Thoracic aorta (tissue), 2 donors: ENCODE data around the gene PRSS22. TPM values are rescaled to one million over a fixed set of nuclear protein-coding genes. Genes with fewer than 3 reads are reported as not detected.

ENCODE experiments used
- ATAC-seq: fragments of 150-250 bp; one replicate; pipeline ENCODE4 v1.8.0; 2017; ENCODE audit warnings: low read depth; ENCODE audit not compliant: insufficient number of reproducible peaks, low FRiP score
- DNase-seq: peaks from one replicate; pipeline ENCODE4 v3.0.0-alpha.2; 2020; ENCODE audit warnings: low spot score
- H3K27ac ChIP-seq, 2 donors: fragments of 200-600 bp; sonication (generic); 1 replicate in 1 of 2; 2 replicates in 1 of 2; pipeline ENCODE4 v1.5.1; 2016; ENCODE audit warnings: mild to moderate bottlenecking in 2 of 2, moderate library complexity in 2 of 2
- H3K27me3 ChIP-seq: fragments of 200-600 bp; sonication (generic); replicated peaks from 2 replicates; pipeline ENCODE4 v1.6.0; 2016; ENCODE audit warnings: mild to moderate bottlenecking; ENCODE audit not compliant: insufficient read depth
- H3K36me3 ChIP-seq: fragments of 200-600 bp; sonication (generic); one replicate; pipeline ENCODE4 v1.5.1; 2016
- H3K4me1 ChIP-seq, 2 donors: fragments of 200-600 bp; sonication (generic); 1 replicate in 1 of 2; 2 replicates in 1 of 2; pipeline versions ENCODE4 v1.5.1 to v1.6.0; 2016; ENCODE audit warnings: low read depth in 2 of 2, mild to moderate bottlenecking in 1 of 2; ENCODE audit not compliant: control insufficient read depth in 1 of 2
- H3K4me3 ChIP-seq: fragments of 200-600 bp; sonication (generic); 2 replicates; pipeline ENCODE4 v1.5.1; 2016; ENCODE audit warnings: mild to moderate bottlenecking
- H3K9me3 ChIP-seq: fragments of 200-600 bp; sonication (generic); 2 replicates; pipeline ENCODE4 v1.5.1; 2016
- total RNA-seq, 2 donors: library from RNA; depleted of rRNA; stranded (reverse); fragments of >200 nt; gene quantifications; one replicate each; pipeline versions ENCODE4 v1.1.0 to v1.2.3, GENCODE V29; 2016
- TF ChIP-seq, protein P1 (sequence below): fragments of 200-600 bp; sonication (generic); IDR thresholded peaks from one replicate; pipeline ENCODE4 v1.5.1; 2019; ENCODE audit warnings: antibody characterized with exemption

The PRSS22 gene
- total RNA-seq, 2 donors from 2014 or later: not detected

DNA sequence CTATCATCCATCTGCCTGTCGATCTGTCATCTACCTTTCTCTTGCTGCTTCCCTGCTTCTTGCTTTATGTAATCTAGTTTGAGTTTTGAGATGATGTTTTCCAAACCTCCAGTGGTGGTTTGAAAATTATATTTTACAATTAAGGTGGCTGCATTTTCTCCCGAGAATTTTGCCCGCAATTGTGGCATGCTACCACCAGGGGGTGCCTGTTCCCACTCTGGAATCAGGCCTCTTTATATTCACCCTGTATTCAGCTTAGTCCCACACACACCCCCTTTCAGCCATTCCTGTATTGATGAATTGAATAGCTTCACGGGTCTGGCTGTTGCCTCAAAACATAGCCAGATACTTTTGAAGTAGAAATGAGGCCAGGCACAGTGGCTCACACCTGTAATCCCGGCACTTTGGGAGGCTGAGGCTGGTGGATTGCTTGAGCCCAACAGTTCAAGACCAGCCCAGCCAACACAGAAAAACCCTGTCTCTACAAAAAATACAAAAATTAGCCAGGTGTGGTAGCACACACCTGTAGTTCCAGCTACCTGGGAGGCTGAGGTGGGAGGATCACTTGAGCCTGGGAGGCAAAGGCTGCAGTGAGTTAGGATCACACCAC, 3.2 kb downstream of the PRSS22 start:
- no peak overlapping the region for H3K4me3 ChIP-seq
- no peaks in the 10 kb centered on the region for H3K4me1 ChIP-seq
- no peaks in the 10 kb centered on the region for H3K9me3 ChIP-seq
- no peaks in the 10 kb centered on the region for H3K27me3 ChIP-seq
- no peak overlapping the region for H3K27ac ChIP-seq
- DNase-seq: no peak
- ATAC-seq: no peak
- TF ChIP-seq, protein P1, sequence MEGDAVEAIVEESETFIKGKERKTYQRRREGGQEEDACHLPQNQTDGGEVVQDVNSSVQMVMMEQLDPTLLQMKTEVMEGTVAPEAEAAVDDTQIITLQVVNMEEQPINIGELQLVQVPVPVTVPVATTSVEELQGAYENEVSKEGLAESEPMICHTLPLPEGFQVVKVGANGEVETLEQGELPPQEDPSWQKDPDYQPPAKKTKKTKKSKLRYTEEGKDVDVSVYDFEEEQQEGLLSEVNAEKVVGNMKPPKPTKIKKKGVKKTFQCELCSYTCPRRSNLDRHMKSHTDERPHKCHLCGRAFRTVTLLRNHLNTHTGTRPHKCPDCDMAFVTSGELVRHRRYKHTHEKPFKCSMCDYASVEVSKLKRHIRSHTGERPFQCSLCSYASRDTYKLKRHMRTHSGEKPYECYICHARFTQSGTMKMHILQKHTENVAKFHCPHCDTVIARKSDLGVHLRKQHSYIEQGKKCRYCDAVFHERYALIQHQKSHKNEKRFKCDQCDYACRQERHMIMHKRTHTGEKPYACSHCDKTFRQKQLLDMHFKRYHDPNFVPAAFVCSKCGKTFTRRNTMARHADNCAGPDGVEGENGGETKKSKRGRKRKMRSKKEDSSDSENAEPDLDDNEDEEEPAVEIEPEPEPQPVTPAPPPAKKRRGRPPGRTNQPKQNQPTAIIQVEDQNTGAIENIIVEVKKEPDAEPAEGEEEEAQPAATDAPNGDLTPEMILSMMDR: no peak
- H3K36me3 ChIP-seq: no peaks in the 10 kb centered on the region

DNA sequence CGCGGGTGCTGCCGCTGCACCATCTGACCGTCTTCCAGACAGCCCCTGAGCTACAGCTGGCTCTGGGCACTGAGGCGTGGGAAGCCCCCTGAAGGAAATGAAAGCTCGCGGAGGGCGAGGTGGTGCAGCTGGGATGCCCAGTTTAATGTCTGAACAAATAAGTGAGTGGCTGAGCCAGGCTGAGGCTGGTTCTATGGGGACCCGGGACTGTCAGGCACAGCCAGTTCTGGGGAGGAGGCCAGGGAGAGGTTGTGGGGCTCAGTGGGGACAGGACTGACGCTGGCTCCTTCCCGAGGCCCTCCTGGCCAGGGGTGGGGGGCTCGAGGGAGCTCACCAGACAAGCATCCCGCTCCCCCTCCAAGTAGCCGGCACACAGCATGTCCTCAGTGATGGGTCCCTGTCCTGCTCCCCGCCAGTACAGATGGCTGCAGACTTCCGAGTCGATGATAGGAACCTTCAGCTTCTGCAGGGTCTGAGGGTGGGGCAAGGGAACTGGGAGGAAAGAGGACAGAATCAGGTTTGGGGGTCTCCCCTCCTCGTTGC, 4.4 kb downstream of the PRSS22 start:
- DNase-seq (no peak), ATAC-seq (no peak)
- no peaks in the 10 kb centered on the region for H3K36me3 ChIP-seq
- TF ChIP-seq, protein P1: no peak
- no peaks in the 10 kb centered on the region for H3K9me3 ChIP-seq
- no peaks in the 10 kb centered on the region for H3K27me3 ChIP-seq
- H3K27ac ChIP-seq: no peak overlapping the region
- no peaks in the 10 kb centered on the region for H3K4me1 ChIP-seq
- no peak overlapping the region for H3K4me3 ChIP-seq

DNA sequence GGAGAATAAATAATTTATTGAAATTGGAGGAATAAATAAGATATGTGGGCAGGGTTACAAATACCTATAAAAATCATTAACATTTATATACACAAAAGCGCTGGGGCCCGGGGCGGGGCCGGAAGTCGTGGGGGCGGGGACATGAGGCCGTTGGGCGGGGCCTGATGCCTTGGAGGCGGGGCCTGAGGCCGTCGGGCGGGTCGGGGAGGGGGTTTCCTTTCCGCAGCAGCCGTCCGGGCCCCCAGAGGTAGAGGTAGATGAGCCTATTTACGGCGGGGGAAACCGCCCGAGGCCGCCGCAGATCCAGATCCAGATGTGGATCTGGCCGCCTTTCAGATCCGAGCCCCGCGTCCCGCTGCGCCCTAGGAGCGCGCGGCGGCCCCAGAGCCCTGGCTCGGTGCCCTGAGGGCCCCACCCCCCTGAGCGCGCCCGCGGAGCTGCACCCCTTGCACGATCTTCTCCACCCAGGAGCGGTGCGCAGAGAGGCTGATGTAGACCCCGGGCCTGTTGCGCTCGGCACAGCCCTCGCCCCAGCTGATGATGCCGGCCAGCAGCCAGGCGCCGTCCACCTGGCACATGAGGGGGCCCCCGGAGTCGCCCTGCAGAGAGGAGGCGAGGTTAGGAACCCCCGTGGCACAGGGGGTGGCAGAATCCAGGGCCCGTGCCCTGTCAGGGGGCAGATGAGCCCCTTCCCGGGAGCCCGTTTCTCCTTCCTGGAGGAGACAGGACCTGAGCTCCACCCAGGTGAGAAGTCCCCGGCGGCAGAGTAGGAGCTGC, 5.1 kb downstream of the PRSS22 start:
- no peak for DNase-seq
- TF ChIP-seq, protein P1: no peak
- H3K27ac ChIP-seq: no peak overlapping the region
- no peaks in the 10 kb centered on the region for H3K4me1 ChIP-seq
- no peak overlapping the region for H3K4me3 ChIP-seq
- no peaks in the 10 kb centered on the region for H3K9me3 ChIP-seq
- no peak for ATAC-seq
- H3K27me3 ChIP-seq: no peaks in the 10 kb centered on the region
- no peaks in the 10 kb centered on the region for H3K36me3 ChIP-seq

DNA sequence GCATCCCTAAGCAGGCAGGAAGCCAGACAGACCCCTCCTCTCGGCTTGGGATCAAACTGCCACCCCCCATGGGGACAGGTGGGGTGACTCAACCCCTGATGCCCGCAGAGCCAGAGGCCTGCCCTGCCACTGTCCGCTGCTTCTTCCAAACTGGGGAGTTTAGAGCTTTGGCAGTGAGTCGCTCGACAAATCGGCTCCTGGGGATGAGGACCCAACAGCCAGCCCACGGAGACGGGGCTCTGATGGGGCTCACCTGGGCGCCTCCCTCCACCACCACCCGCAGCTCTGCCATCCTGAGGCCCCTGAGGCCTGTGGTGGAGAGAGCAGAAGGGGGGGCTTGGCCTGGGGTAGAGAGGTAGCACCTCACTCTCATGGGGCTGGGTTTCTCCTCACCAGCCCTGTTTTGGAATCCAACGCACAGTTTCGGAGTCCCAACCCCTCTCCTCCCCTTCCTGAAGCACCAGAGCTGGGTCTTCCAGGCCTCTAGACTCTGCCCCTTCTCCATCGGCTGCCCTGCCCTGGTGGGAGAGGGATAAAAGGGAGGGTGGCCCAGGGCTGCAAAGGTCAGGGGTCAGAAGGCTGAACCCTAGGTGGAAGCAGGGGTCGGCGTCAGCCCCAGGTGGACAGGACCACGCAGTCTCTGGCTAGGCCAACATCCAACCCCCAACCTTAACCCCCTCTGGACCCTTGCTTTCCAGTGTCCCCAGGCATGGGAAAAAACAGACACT, 5.8 kb downstream of the PRSS22 start:
- H3K9me3 ChIP-seq: no peaks in the 10 kb centered on the region
- TF ChIP-seq, protein P1: no peak
- no peak for ATAC-seq
- no peak overlapping the region for H3K27ac ChIP-seq
- H3K27me3 ChIP-seq: no peaks in the 10 kb centered on the region
- no peak overlapping the region for H3K4me3 ChIP-seq
- H3K4me1 ChIP-seq: no peaks in the 10 kb centered on the region
- no peaks in the 10 kb centered on the region for H3K36me3 ChIP-seq
- no peak for DNase-seq
